Skeletal muscle tissue (tissue), 4 donors: Measurements from ENCODE around the gene CUEDC1. TPM values are rescaled to one million over a fixed set of nuclear protein-coding genes. Genes with fewer than 3 reads are reported as not detected.

ENCODE experiments used
- H3K27ac ChIP-seq: one replicate; pipeline ENCODE4 v1.7.0; 2013; ENCODE audit warnings: mild to moderate bottlenecking, low read depth, low read length, inconsistent platforms
- H3K27me3 ChIP-seq, 3 donors: one replicate each; pipeline ENCODE4 v1.7.0; 2013; ENCODE audit warnings: low read length in 3 of 3; ENCODE audit not compliant: control insufficient read depth in 3 of 3, insufficient read depth in 3 of 3
- H3K36me3 ChIP-seq, 3 donors: one replicate each; pipeline ENCODE4 v1.7.0; 2013; ENCODE audit warnings: low read length in 3 of 3; ENCODE audit not compliant: control insufficient read depth in 3 of 3, insufficient read depth in 3 of 3
- H3K4me1 ChIP-seq, 3 donors: one replicate each; pipeline ENCODE4 v1.7.0; 2013; ENCODE audit warnings: low read length in 3 of 3, mild to moderate bottlenecking in 3 of 3; ENCODE audit not compliant: control insufficient read depth in 3 of 3, insufficient read depth in 3 of 3
- H3K4me3 ChIP-seq, 3 donors: one replicate each; pipeline ENCODE4 v1.7.0; 2013; ENCODE audit warnings: low read length in 3 of 3
- H3K9ac ChIP-seq, 3 donors: one replicate each; pipeline ENCODE4 v1.7.0; 2013; ENCODE audit warnings: low read length in 3 of 3, mild to moderate bottlenecking in 3 of 3, moderate library complexity in 2 of 3, low read depth in 1 of 3
- H3K9me3 ChIP-seq, 3 donors: one replicate each; pipeline ENCODE4 v1.7.0; 2013; ENCODE audit warnings: low read length in 3 of 3; ENCODE audit not compliant: control insufficient read depth in 3 of 3
- total RNA-seq: library from RNA; depleted of rRNA; stranded (reverse); fragments of >200 nt; gene quantifications from one replicate; pipeline ENCODE4 v1.2.3, GENCODE V29; 2014
- donor health status: Osteomylitis.

Gene CUEDC1
- total RNA-seq, 1 donor from 2014 or later = 10.4 TPM

DNA sequence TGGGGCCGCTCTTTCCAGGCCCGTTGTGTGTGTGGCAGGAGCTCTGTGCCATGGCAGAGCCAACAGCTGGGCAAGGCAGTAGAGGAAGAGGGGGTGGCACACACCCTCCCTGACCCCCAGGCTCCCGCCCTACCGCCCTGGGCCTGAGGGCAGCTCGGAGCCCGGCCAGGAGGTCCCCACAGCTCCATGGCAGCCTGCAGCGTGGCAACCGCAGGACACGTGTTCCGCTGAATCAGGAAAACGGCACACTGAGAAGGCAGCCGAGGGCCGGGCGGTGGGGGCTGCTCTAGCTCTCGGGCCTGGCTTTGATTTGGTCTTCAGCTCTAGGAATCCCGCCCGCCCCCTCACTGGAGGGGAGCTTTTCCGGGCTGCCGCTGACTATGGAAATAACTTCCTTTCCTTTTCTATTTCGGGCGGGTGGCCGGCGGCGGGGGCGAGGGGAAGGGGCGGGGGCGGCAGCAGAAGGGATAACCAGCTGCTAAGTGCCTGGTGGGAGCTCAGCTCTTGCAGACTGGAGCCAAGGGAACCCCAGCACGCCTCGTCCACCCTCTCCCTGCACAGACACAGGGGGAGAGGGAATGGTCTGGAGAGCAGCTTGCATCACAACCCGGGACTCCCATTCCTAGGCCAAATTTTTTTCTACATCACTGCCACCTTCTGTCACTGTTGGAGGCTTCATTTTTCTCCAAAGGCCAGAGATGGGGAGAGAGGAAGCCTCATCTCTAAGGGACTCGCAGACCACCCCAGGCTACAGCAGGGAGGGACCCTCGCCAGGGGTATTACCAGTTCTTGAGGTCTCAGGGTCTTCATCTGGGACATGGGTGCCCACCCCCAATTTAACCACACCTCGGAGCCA is 80.5 kb downstream of the CUEDC1 start:
- Histone ChIP-seq H3K9me3 (no peaks in the 10 kb centered on the region), H3K4me1 (peaks cover 65 to 90% (median 75%) of the 10 kb centered on the region in 3 donors), H3K27me3 (no peaks in the 10 kb centered on the region), H3K36me3 (peaks cover 48 to 50% (median 49%) of the 10 kb centered on the region in 3 donors), H3K9ac (peak overlapping the region; percentile 64 to 75 (median 74)), H3K27ac (peak overlapping the region; percentile 90), H3K4me3 (peak overlapping the region; percentile 43 to 56 (median 48))

DNA sequence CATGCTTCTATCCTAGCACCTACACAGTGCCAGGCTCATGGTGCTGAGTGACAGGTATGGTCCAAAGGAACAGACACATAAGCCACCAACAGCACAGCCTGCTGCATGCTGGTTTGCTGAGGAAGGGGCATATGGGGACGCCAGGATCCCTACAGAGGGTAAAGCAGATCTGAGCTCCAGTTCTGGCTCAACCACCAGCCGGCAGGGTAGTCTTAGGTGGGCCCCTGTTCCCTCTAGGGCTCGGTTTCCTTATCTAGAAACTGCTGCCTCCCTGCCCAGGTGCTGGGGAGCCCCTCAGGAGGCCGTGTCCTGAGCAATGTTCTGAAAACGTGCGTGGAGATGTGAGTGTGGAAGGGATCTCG is 81.2 kb downstream of the CUEDC1 start:
- Histone ChIP-seq H3K36me3 (peaks cover 45 to 55% (median 49%) of the 10 kb centered on the region in 3 donors), H3K4me3 (peak overlapping the region in 2 of 3 donors; percentile 43 to 56), H3K9ac (peak overlapping the region; percentile 61 to 74 (median 62)), H3K4me1 (peaks cover 65 to 90% (median 76%) of the 10 kb centered on the region in 3 donors), H3K9me3 (no peaks in the 10 kb centered on the region), H3K27me3 (no peaks in the 10 kb centered on the region), H3K27ac (peak overlapping the region; percentile 90)

DNA sequence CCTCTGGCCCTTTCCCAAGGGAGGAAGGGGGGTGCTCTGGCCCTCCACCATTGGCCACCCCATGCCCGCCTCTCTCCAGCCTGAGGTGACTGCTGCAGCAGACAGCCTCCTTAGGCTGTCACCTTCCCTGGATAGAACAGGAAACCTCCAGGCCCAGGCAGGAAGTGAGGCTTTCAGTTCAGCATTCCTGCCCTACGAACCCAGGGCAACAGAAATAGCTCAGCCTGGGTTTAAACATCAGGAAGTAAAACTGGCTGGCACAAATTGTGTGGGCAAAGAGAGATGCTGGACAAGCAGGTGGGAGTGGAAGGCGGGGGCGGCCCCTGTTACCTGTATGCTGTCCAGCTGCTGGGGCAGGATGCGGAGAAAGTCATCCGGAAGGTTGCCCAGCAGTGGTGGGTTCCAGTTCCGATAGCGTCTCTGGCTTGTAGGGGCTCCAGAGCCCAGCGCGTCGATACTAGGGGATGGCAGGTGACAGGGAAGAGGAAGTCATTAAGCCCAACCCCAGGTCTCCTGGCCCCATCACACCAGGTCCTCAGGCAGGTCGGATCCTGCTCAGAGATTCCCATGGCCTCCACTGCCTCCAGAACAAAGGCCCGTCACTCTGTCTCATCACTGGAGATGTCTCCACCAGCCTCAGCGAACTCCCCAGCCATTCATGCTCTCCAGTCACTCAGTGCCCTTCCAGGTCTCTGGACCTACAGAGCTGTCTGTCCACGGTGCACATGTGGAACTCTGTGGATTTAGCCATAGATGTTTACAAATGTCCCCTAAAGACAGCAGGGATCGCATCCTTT is 81.8 kb downstream of the CUEDC1 start:
- no peaks in the 10 kb centered on the region for H3K9me3 ChIP-seq
- peak overlapping the region in 2 of 3 donors; percentile 62 to 74 for H3K9ac ChIP-seq
- peaks cover 41 to 57% (median 46%) of the 10 kb centered on the region in 3 donors for H3K36me3 ChIP-seq
- H3K27ac ChIP-seq = peak overlapping the region; percentile 90
- peaks cover 67 to 91% (median 79%) of the 10 kb centered on the region in 3 donors for H3K4me1 ChIP-seq
- H3K27me3 ChIP-seq = no peaks in the 10 kb centered on the region
- peak overlapping the region in 1 of 3 donors; percentile 13 for H3K4me3 ChIP-seq

DNA sequence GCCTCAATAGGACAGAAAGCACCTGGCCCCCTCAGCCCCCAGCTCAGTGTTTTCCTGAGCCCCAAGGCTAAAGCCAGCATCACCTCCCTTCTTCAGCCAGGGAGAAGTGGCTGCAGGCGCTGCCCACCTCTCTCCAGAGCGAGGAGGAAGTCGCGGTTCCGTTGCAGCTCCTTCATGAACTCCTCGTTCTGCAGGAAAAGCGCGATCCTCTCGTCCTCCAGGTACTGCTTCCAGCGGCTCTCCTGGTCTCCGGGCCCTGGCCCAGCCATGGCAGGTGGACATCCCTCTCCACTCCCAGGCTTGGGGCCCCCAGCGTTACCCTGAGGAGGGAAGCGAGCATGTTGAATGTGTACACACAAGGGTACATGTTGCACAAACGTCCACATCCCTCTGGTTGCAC is 82.7 kb downstream of the CUEDC1 start:
- peaks cover 37 to 57% (median 45%) of the 10 kb centered on the region in 3 donors for H3K36me3 ChIP-seq
- H3K4me1 ChIP-seq = peaks cover 70 to 92% (median 81%) of the 10 kb centered on the region in 3 donors
- no peaks in the 10 kb centered on the region for H3K9me3 ChIP-seq
- H3K9ac ChIP-seq = no peak overlapping the region
- no peaks in the 10 kb centered on the region for H3K27me3 ChIP-seq
- H3K4me3 ChIP-seq = no peak overlapping the region
- H3K27ac ChIP-seq = no peak overlapping the region

DNA sequence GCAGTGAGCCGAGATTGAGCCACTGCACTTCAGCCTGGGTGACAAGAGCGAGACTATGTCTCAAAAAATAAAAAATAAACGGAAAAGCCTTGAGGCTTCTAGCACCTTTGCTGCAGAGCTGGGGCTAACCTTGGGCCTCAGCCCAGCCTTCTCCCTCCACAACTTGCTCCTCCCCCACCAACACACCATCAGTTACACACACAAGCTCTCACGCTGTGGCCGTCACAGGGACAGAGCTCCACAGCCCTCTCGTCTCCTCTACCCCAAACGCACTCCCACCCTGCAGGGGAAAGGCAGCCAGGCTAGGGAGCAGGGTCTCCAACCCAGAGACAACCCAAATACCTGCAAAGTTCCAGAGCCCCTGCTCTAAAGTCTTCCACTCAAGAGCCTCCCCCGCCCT is 83.3 kb downstream of the CUEDC1 start:
- Histone ChIP-seq H3K27ac (no peak overlapping the region), H3K36me3 (peaks cover 37 to 53% (median 44%) of the 10 kb centered on the region in 3 donors), H3K9me3 (no peaks in the 10 kb centered on the region), H3K27me3 (no peaks in the 10 kb centered on the region), H3K4me1 (peaks cover 74 to 92% (median 84%) of the 10 kb centered on the region in 3 donors), H3K4me3 (no peak overlapping the region), H3K9ac (peak overlapping the region in 1 of 3 donors; percentile 54)

DNA sequence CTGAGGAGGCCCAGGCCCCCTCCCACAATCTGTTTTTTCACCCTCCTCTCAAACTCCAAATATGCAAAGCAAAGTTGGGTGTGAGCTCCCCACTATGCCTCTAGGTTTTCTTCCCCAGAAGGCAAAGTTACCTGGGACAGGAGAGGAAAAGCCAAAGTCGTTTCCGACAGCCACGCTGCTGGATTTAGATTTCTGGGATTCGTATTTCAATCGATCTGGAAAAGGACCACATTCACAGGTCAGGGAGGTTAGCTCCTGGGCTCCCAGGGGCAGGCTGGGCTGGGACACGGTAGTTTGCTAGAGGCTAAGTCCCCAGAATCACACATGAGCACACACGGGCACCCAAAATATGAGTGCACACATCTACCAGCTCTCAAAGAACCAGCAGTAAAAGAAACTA is 84.1 kb downstream of the CUEDC1 start:
- Histone ChIP-seq H3K4me1 (peaks cover 67 to 85% (median 77%) of the 10 kb centered on the region in 3 donors), H3K9ac (peak overlapping the region in 1 of 3 donors; percentile 11), H3K27ac (peak overlapping the region; percentile 19), H3K36me3 (peaks cover 37 to 52% (median 41%) of the 10 kb centered on the region in 3 donors), H3K9me3 (no peaks in the 10 kb centered on the region), H3K27me3 (no peaks in the 10 kb centered on the region), H3K4me3 (no peak overlapping the region)

DNA sequence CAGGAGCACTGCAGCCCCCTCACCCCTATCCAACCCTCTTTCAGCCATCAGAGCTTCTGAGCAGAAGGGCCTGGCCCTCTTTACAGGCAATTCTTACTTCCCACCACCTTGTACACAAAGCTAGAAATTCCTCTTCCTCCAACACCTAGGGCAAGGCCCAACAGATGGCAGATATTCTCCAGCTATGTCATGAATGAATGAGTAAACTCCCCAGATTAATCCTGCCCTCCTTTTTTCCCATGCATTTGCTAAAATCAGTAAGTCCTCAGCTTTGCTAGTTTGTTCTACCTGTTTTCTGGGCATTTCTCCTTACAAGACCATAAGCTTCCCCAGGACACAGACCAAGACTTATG is 85.0 kb downstream of the CUEDC1 start:
- Histone ChIP-seq H3K27me3 (no peaks in the 10 kb centered on the region), H3K27ac (no peak overlapping the region), H3K4me3 (no peak overlapping the region), H3K4me1 (peaks cover 58 to 76% (median 68%) of the 10 kb centered on the region in 3 donors), H3K9ac (no peak overlapping the region), H3K9me3 (no peaks in the 10 kb centered on the region), H3K36me3 (peaks cover 42 to 53% (median 43%) of the 10 kb centered on the region in 3 donors)

DNA sequence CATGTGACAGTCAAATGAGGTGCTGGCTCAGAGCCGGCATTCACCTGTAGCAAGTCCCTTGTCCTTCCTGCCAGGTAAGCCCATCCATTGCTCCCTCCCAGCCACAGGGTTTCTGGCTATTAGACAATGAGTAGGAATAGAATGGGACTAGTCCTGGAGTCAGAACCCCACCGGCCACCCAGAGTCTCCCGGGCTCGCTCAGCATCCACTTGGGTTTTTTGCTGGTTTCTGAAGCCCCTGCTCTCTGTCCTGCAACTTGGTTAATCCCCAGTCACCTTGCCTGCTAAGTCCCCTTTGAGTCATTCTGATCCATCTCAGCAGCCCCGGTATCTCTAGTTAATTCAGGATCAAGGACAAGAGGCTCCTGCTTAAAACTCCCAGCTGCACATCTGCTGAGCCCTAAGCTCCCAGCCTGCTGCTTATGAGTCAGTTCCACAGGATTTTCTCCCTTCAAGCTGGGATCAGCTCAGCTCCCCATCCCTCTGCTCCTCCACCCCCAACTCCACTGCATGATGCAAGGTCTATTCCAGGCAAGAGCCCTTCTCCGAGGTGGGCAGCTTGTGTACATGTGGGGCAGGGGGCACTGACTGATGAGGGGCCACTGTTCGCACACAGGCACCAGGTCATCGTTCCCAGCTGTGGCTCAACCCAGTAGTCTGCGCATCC is 85.5 kb downstream of the CUEDC1 start:
- Histone ChIP-seq H3K9ac (no peak overlapping the region), H3K27ac (peak overlapping the region; percentile 22), H3K4me1 (peaks cover 53 to 71% (median 62%) of the 10 kb centered on the region in 3 donors), H3K9me3 (no peaks in the 10 kb centered on the region), H3K36me3 (peaks cover 42 to 58% (median 46%) of the 10 kb centered on the region in 3 donors), H3K4me3 (no peak overlapping the region), H3K27me3 (no peaks in the 10 kb centered on the region)

DNA sequence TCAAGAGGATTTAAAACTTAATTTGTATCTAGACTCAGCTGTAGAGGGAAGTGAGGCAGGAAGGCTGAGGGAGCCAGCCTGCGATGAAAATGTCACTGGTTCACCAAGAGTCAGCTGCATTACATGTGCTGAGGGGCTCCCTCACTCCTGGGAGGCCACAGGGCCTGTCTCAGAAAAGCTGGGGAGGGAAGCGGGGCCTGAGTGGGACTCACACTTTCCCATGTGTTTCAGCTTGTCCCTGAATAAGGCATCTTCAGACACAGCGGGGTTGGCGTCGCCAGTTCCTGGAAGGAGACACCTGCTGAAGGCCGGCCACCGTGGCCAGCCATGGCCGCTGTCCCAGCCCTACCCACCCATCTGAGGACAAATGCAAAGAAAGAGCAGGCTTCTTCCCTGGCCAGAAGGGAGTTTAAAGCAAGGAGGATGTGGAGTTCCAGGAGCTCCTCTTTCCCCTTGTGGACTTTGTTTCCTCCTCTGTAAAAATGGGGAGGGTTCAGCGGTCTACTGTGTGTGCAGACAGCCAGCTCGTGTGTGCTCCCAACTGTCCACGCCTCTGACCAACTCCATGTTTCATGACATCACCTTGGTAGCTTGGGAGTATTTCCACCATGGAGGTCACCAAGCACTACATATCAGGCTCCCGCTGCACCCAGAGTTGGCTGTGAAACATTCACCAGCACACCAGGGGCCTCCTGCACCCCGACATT is 86.1 kb downstream of the CUEDC1 start:
- Histone ChIP-seq H3K27me3 (no peaks in the 10 kb centered on the region), H3K27ac (peak overlapping the region; percentile 61), H3K4me3 (peak overlapping the region in 1 of 3 donors; percentile 7), H3K36me3 (peaks cover 42 to 62% (median 50%) of the 10 kb centered on the region in 3 donors), H3K4me1 (peaks cover 48 to 65% (median 59%) of the 10 kb centered on the region in 3 donors), H3K9me3 (no peaks in the 10 kb centered on the region), H3K9ac (peak overlapping the region in 2 of 3 donors; percentile 43 to 50)
